HEK293 (cell line): ENCODE data around the gene AKNA.
"Not testable (repeated sequence)": the region's sequence is repeated elsewhere in the genome, so short reads cannot be mapped to it uniquely, and the experiment has no call there.

ENCODE experiments used
- CTCF ChIA-PET: fragments of 350-600 bp; formaldehyde crosslinking; extraction: SDS; loops from one replicate; lab custom pipeline; 2021; ENCODE audit warnings: antibody characterized with exemption; lab: Yijun Ruan, JAX
- POLR2A ChIA-PET: fragments of 300-600 bp; formaldehyde crosslinking; extraction: SDS; loops from one replicate; lab custom pipeline; 2020; ENCODE audit warnings: antibody characterized with exemption, inconsistent platforms; lab: Yijun Ruan, JAX
- H3K27ac ChIP-seq: fragments of 200-500 bp; sonication (Bioruptor generic); 2 replicates; pipeline ENCODE4 v1.5.1; 2014; ENCODE audit warnings: low read depth, low read length, control low read depth, inconsistent platforms; ENCODE audit errors: extremely low read depth
- H3K36me3 ChIP-seq, 2 experiments: fragments of 200-500 bp in 1 of 2; sonication (Bioruptor generic) in 1 of 2; 1 replicate in 1 of 2; 2 replicates in 1 of 2; pipeline ENCODE4 v1.5.1; 2014 to 2017; ENCODE audit warnings: inconsistent platforms in 2 of 2, low read length in 2 of 2; ENCODE audit not compliant: control insufficient read depth in 2 of 2, insufficient read depth in 1 of 2
- H3K4me1 ChIP-seq: fragments of 200-500 bp; sonication (Bioruptor generic); 2 replicates; pipeline ENCODE4 v1.5.1; 2014; ENCODE audit warnings: mild to moderate bottlenecking, low read length, inconsistent platforms; ENCODE audit not compliant: control insufficient read depth, insufficient read depth
- H3K4me3 ChIP-seq: 2 replicates; pipeline ENCODE4 v1.5.1; 2011; ENCODE audit warnings: low read depth, mild to moderate bottlenecking, control low read depth, low read length, moderate library complexity
- H3K9me3 ChIP-seq: fragments of 200-500 bp; sonication (Bioruptor generic); 2 replicates; pipeline ENCODE4 v1.5.1; 2014; ENCODE audit warnings: low read depth, low read length, inconsistent platforms; ENCODE audit not compliant: control insufficient read depth, insufficient read depth
- KLF10 ChIP-seq: fragments of 450-650 bp; IDR thresholded peaks from 2 replicates; pipeline ENCODE4 v1.5.1; 2018; ENCODE audit warnings: missing biosample characterization, mild to moderate bottlenecking, missing genetic modification characterization
- MZF1 ChIP-seq: fragments of 450-650 bp; formaldehyde crosslinking; IDR thresholded peaks from 2 replicates; pipeline ENCODE4 v1.5.1; 2017; ENCODE audit warnings: missing biosample characterization, missing genetic modification characterization, borderline replicate concordance
- OSR2 ChIP-seq: fragments of 450-650 bp; formaldehyde crosslinking; IDR thresholded peaks from 2 replicates; pipeline ENCODE4 v1.5.1; 2016; ENCODE audit warnings: missing biosample characterization, missing genetic modification characterization
- PRDM1 ChIP-seq: fragments of 450-650 bp; formaldehyde crosslinking; IDR thresholded peaks from 2 replicates; pipeline ENCODE4; 2016; ENCODE audit warnings: missing biosample characterization, missing genetic modification characterization
- SP3 ChIP-seq: fragments of 450-650 bp; formaldehyde crosslinking; IDR thresholded peaks from 2 replicates; pipeline ENCODE4 v1.5.1; 2016; ENCODE audit warnings: missing biosample characterization, missing genetic modification characterization
- ZBTB11 ChIP-seq: fragments of 450-650 bp; formaldehyde crosslinking; conservative IDR thresholded peaks from 2 replicates; pipeline ENCODE4 v1.5.1; 2016; ENCODE audit warnings: low read depth, missing biosample characterization, missing genetic modification characterization
- ZBTB48 ChIP-seq: fragments of 450-650 bp; formaldehyde crosslinking; IDR thresholded peaks from 2 replicates; pipeline ENCODE4 v1.5.1; 2016; ENCODE audit warnings: missing biosample characterization, missing genetic modification characterization
- ZNF211 ChIP-seq: fragments of 450-650 bp; formaldehyde crosslinking; IDR thresholded peaks from 2 replicates; pipeline ENCODE4 v1.5.1; 2016; ENCODE audit warnings: low read depth, missing biosample characterization, missing genetic modification characterization
- ZNF221 ChIP-seq: fragments of 450-650 bp; formaldehyde crosslinking; IDR thresholded peaks from 2 replicates; pipeline ENCODE4 v1.5.1; 2017; ENCODE audit warnings: missing biosample characterization, missing genetic modification characterization, borderline replicate concordance
- ZNF248 ChIP-seq: fragments of 450-650 bp; formaldehyde crosslinking; IDR thresholded peaks from 2 replicates; pipeline ENCODE4 v1.5.1; 2017; ENCODE audit warnings: missing biosample characterization, missing genetic modification characterization
- ZNF324 ChIP-seq: fragments of 450-650 bp; formaldehyde crosslinking; IDR thresholded peaks from 2 replicates; pipeline ENCODE4 v1.5.1; 2016; ENCODE audit warnings: missing biosample characterization, missing genetic modification characterization
- TF ChIP-seq, protein P1 (sequence below): fragments of 450-650 bp; formaldehyde crosslinking; IDR thresholded peaks from 2 replicates; pipeline ENCODE4 v1.5.1; 2017; ENCODE audit warnings: missing biosample characterization, missing genetic modification characterization

AKNA gene

GRCh38 chr9:114325684-114326254 is 62.0 kb downstream of the AKNA start:
- H3K4me3 ChIP-seq, H3K36me3 ChIP-seq, H3K4me1 ChIP-seq, H3K27ac ChIP-seq, POLR2A ChIA-PET, CTCF ChIA-PET, H3K9me3 ChIP-seq: not testable (repeated sequence)

GRCh38 chr9:114324965-114325364 is 62.8 kb downstream of the AKNA start:
- H3K27ac ChIP-seq, H3K36me3 ChIP-seq, H3K9me3 ChIP-seq, H3K4me1 ChIP-seq, POLR2A ChIA-PET, H3K4me3 ChIP-seq: not testable (repeated sequence)
- CTCF ChIA-PET: interaction anchor here (0.6 kb wide), 1 partner anchor 1203 kb away, joined by 3 read pairs; no protein-coding TSS in a partner anchor

- CTCF ChIA-PET: interaction anchor here (0.6 kb wide), 1 partner anchor 1204 kb away, joined by 3 read pairs; no protein-coding TSS in a partner anchor
- no peak overlapping the region for H3K27ac ChIP-seq
- TF ChIP-seq ZBTB11 (no peak), OSR2 (tag by site-specific recombination) (no peak), KLF10 (tag by site-specific recombination) (no peak), ZNF248 (no peak), ZNF211 (no peak), SP3 (tag by site-specific recombination) (no peak), MZF1 (no peak), ZBTB48 (no peak), ZNF324 (tag by site-specific recombination) (no peak), PRDM1 (tag by site-specific recombination) (no peak), ZNF221 (tag by site-specific recombination) (no peak)
- TF ChIP-seq, protein P1, sequence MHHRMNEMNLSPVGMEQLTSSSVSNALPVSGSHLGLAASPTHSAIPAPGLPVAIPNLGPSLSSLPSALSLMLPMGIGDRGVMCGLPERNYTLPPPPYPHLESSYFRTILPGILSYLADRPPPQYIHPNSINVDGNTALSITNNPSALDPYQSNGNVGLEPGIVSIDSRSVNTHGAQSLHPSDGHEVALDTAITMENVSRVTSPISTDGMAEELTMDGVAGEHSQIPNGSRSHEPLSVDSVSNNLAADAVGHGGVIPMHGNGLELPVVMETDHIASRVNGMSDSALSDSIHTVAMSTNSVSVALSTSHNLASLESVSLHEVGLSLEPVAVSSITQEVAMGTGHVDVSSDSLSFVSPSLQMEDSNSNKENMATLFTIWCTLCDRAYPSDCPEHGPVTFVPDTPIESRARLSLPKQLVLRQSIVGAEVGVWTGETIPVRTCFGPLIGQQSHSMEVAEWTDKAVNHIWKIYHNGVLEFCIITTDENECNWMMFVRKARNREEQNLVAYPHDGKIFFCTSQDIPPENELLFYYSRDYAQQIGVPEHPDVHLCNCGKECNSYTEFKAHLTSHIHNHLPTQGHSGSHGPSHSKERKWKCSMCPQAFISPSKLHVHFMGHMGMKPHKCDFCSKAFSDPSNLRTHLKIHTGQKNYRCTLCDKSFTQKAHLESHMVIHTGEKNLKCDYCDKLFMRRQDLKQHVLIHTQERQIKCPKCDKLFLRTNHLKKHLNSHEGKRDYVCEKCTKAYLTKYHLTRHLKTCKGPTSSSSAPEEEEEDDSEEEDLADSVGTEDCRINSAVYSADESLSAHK (tag by site-specific recombination): no peak
- H3K9me3 ChIP-seq: no peaks in the 10 kb centered on the region
- no peaks in the 10 kb centered on the region for H3K4me1 ChIP-seq
- POLR2A ChIA-PET: no interaction called here
- H3K36me3 ChIP-seq: no peaks in the 10 kb centered on the region
- H3K4me3 ChIP-seq: no peak overlapping the region
Measured at GRCh38 chr9:114324492-114324891, 63.3 kb downstream of the AKNA start.

- H3K27ac ChIP-seq, POLR2A ChIA-PET, H3K4me1 ChIP-seq, H3K9me3 ChIP-seq, CTCF ChIA-PET, H3K36me3 ChIP-seq, H3K4me3 ChIP-seq: not testable (repeated sequence)
Measured at GRCh38 chr9:114323849-114324248, 63.9 kb downstream of the AKNA start.

- POLR2A ChIA-PET, H3K36me3 ChIP-seq, CTCF ChIA-PET, H3K9me3 ChIP-seq, H3K27ac ChIP-seq, H3K4me1 ChIP-seq, H3K4me3 ChIP-seq: not testable (repeated sequence)
Measured at GRCh38 chr9:114322831-114323531, 64.8 kb downstream of the AKNA start, which contains the start of gene ORM1. Gene ORM1, plus strand, starts transcription at chr9:114323098. Its CDS starts 36 bp downstream, at chr9:114323134.

GRCh38 chr9:114322160-114322818 is 65.5 kb downstream of the AKNA start:
- H3K4me3 ChIP-seq, POLR2A ChIA-PET, H3K4me1 ChIP-seq, H3K27ac ChIP-seq, H3K36me3 ChIP-seq, H3K9me3 ChIP-seq: not testable (repeated sequence)
- CTCF ChIA-PET: interaction anchor here (2.0 kb wide), 1 partner anchor 240 kb away, joined by 7 read pairs; no protein-coding TSS in a partner anchor
